CD4-positive, alpha-beta T cell treated with Interleukin-2 at 100 ng/mL for 4 hours (primary cell): Measurements from ENCODE around the gene XPO6.

Experiments
- DNase-seq: peaks from one replicate; pipeline ENCODE4 v3.0.0-alpha.2; 2020; ENCODE audit warnings: low spot score

The XPO6 gene

GRCh38 chr16:28210264-28210663 lies 1.5 kb downstream of the XPO6 start:
- no peak for DNase-seq

GRCh38 chr16:28208824-28209223 lies 2.9 kb downstream of the XPO6 start:
- DNase-seq = peak; percentile 30

- no peak for DNase-seq
Observed at GRCh38 chr16:28208131-28208530, 3.6 kb downstream of the XPO6 start.

GRCh38 chr16:28207399-28207798 lies 4.4 kb downstream of the XPO6 start:
- DNase-seq = no peak

GRCh38 chr16:28205974-28206373 lies 5.8 kb downstream of the XPO6 start:
- no peak for DNase-seq

- DNase-seq = no peak
Observed at GRCh38 chr16:28205117-28205899, 6.5 kb downstream of the XPO6 start.

- no peak for DNase-seq
Observed at GRCh38 chr16:28204622-28205021, 7.1 kb downstream of the XPO6 start.

GRCh38 chr16:28204204-28204603 lies 7.6 kb downstream of the XPO6 start:
- DNase-seq = no peak

GRCh38 chr16:28202147-28202746 lies 9.5 kb downstream of the XPO6 start:
- DNase-seq = peak; percentile 53

- DNase-seq = no peak
Observed at GRCh38 chr16:28200661-28201060, 11.1 kb downstream of the XPO6 start.

- DNase-seq = no peak
Observed at GRCh38 chr16:28196387-28196987, 15.3 kb downstream of the XPO6 start.

- no peak for DNase-seq
Observed at GRCh38 chr16:28195859-28196258, 15.9 kb downstream of the XPO6 start.

- DNase-seq = no peak
Observed at GRCh38 chr16:28193530-28194423, 18.0 kb downstream of the XPO6 start.

- DNase-seq = peak; percentile 77
Observed at GRCh38 chr16:28192806-28193529, 18.8 kb downstream of the XPO6 start.

- DNase-seq = no peak
Observed at GRCh38 chr16:28191364-28191960, 20.3 kb downstream of the XPO6 start.

GRCh38 chr16:28189245-28189644 lies 22.5 kb downstream of the XPO6 start:
- DNase-seq = peak; percentile 50

GRCh38 chr16:28188085-28188916 lies 23.5 kb downstream of the XPO6 start:
- peak; percentile 30 for DNase-seq

GRCh38 chr16:28187595-28188004 lies 24.2 kb downstream of the XPO6 start:
- DNase-seq = peak; percentile 39

GRCh38 chr16:28186752-28187151 lies 25.0 kb downstream of the XPO6 start:
- DNase-seq = peak; percentile 56

GRCh38 chr16:28185696-28186095 lies 26.1 kb downstream of the XPO6 start:
- no peak for DNase-seq
